ENCODE measurements around the gene GAB3.

GRCh38 chrX:154776753-154777152, 25.9 kb upstream of the GAB3 start:
- TF ChIP-seq CTCF (IDR thresholded peaks at IDR 0.05; ENCODE audit: low read length) (no peak), EZH2 (IDR thresholded peaks at IDR 0.05; ENCODE audit: borderline replicate concordance, low read length) (no peak)
